ENCODE data around the gene SOX6.
"Not testable (repeated sequence)": the region's sequence is repeated elsewhere in the genome, so short reads cannot be mapped to it uniquely, and the experiment has no call there.

Gene SOX6

DNA sequence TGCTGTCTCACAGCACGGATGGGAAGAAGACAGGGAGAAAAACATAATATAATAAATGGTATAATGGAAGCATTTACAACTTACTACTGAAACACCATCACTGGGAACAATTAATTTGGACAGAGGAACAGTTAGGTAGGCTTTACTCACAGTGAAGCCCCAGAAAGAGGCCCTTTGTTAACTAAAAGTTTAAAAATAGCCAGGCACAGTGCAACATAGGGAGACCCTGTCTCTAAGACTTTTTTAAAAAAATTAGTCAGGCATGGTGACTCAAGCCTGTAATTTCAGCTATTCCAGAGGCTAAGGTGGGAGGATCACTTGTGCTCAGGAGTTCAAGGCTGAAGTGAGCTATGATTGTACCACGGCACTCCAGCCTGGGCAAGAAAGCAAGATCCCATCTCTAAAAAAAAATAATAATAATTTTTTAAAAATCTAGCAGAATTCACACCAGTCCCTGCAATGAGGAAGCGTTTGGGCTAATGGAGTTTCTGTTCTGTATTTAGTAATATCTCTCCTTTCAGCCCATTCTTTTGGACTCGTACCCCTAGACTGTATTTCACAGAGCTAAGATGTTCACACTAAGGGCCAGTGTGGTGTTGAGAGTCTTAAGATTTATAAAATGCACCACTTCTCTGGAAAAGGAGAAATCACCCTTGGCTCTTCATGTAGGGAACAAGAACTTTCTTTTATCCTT is 275.5 kb downstream of the SOX6 start:
- 86% methylated on average over 1 of the region's 4 CpGs for WGBS
- no peaks in the 10 kb centered on the region for H3K27me3 ChIP-seq (ENCODE audit: insufficient read depth, low read length)
- no peak overlapping the region for H3K4me3 ChIP-seq (ENCODE audit: low read length)
- no peak overlapping the region for H3K9ac ChIP-seq (ENCODE audit: low read depth, low read length)
- H3K9me3 ChIP-seq (ENCODE audit: insufficient read depth, low read depth, low read length), result no peaks in the 10 kb centered on the region; the same call in 1 of the 2 replicates
- H3K4me1 ChIP-seq (ENCODE audit: insufficient read depth, low read length), result no peaks in the 10 kb centered on the region
- H3K36me3 ChIP-seq (ENCODE audit: insufficient read depth, low read length), result no peaks in the 10 kb centered on the region
- H3K27ac ChIP-seq (ENCODE audit: low read depth, low read length), result no peak overlapping the region

DNA sequence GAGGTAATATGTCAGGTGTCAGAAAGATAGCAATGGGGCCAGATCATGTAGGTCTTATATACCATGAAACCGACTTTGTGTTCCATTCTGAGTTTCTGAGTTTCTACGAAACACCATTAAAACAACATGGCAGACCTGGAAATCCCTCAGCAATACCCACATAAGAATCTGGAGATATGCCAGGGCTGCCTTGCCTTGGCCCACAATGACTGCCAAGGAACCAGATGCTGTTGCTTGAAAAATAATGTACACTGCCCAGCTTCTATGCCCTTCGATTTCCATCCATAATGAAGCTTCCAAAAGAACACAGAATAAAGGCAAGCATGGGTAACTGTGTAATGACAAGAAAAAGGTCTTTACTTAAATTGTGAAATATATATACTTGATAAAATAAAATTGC is 277.4 kb downstream of the SOX6 start:
- H3K9ac ChIP-seq (ENCODE audit: low read depth, low read length), result no peak overlapping the region
- no peaks in the 10 kb centered on the region for H3K27me3 ChIP-seq (ENCODE audit: insufficient read depth, low read length)
- WGBS, result 97% methylated on average over 3 of the region's 3 CpGs
- H3K4me1 ChIP-seq (ENCODE audit: insufficient read depth, low read length), result no peaks in the 10 kb centered on the region
- no peaks in the 10 kb centered on the region; the same call in 1 of the 2 replicates for H3K9me3 ChIP-seq (ENCODE audit: insufficient read depth, low read depth, low read length)
- no peaks in the 10 kb centered on the region for H3K36me3 ChIP-seq (ENCODE audit: insufficient read depth, low read length)
- H3K4me3 ChIP-seq (ENCODE audit: low read length), result no peak overlapping the region
- no peak overlapping the region for H3K27ac ChIP-seq (ENCODE audit: low read depth, low read length)

DNA sequence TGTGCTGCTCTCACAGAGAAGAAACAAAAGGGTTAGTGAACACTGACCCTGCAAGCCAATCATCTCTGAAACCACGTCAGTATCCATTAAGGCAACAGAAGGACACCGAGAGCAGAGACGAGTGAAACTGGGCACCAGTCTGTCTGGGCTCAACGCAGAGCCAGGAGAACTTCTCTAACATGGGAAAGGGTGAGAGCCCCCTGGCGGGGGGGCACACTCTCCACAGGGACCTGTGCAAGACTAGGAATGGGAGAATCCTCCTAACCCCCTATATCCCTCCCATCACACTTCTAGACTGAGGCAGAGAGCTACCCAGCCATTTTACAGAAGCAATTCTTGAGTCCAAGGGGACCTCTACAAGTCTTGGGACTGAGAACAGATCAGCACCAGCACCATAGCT is 285.8 kb downstream of the SOX6 start:
- H3K4me1 ChIP-seq (ENCODE audit: insufficient read depth, low read length), result no peaks in the 10 kb centered on the region
- no peaks in the 10 kb centered on the region; the same call in 1 of the 2 replicates for H3K27me3 ChIP-seq (ENCODE audit: insufficient read depth, low read length)
- WGBS, result 83% methylated on average over 5 of the region's 5 CpGs
- no peak overlapping the region for H3K9ac ChIP-seq (ENCODE audit: low read depth, low read length)
- no peak overlapping the region for H3K4me3 ChIP-seq (ENCODE audit: low read length)
- H3K9me3 ChIP-seq (ENCODE audit: insufficient read depth, low read depth, low read length), result no peaks in the 10 kb centered on the region
- no peak overlapping the region for H3K27ac ChIP-seq (ENCODE audit: low read depth, low read length)
- no peaks in the 10 kb centered on the region for H3K36me3 ChIP-seq (ENCODE audit: insufficient read depth, low read length)

DNA sequence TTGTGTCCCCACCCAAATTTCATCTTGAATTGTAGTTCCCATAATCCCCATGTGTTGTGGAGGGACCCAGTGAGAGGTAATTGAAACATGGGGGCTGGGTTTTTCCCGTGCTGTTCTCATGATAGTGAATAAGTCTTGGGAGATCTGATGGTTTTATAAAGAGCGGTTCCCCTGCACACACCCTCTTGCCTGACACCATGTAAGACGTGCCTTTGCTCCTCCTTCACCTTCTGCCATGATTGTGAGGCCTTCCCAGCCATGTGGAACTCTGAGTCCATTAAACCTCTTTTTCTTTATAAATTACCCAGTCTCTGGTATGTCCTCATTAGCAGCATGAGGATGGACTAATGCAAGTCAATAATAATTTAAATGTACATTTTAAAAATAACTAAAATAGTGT is 289.1 kb downstream of the SOX6 start:
- not testable (repeated sequence) for H3K9ac ChIP-seq (ENCODE audit: low read depth, low read length); H3K4me1 ChIP-seq (ENCODE audit: insufficient read depth, low read length); H3K27me3 ChIP-seq (ENCODE audit: insufficient read depth, low read length); H3K27ac ChIP-seq (ENCODE audit: low read depth, low read length); H3K4me3 ChIP-seq (ENCODE audit: low read length); H3K9me3 ChIP-seq (ENCODE audit: insufficient read depth, low read depth, low read length); H3K36me3 ChIP-seq (ENCODE audit: insufficient read depth, low read length)
- 92% methylated on average over 3 of the region's 3 CpGs for WGBS

DNA sequence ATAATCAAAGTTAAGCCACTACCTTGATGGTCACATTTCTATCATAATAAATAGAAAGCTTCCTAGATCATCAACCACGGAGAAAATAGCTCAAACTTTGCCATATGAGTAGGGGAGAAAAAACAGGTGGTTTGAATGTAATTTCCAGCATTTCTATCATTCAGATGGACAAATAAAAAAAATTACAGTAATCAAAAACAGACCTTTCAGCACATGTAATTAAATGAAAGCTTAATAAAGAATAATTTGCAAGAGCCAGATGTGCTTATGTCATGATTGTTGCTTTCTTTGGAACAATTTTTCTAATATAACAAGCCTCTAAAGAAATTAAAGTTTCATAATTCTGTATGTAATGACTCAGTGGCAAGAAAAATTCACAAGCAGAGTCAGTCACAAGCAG is 297.0 kb downstream of the SOX6 start:
- Histone ChIP-seq H3K4me1 (ENCODE audit: insufficient read depth, low read length) (no peaks in the 10 kb centered on the region), H3K9ac (ENCODE audit: low read depth, low read length) (no peak overlapping the region), H3K4me3 (ENCODE audit: low read length) (no peak overlapping the region), H3K9me3 (ENCODE audit: insufficient read depth, low read depth, low read length) (no peaks in the 10 kb centered on the region), H3K27me3 (ENCODE audit: insufficient read depth, low read length) (no peaks in the 10 kb centered on the region), H3K27ac (ENCODE audit: low read depth, low read length) (no peak overlapping the region), H3K36me3 (ENCODE audit: insufficient read depth, low read length) (no peaks in the 10 kb centered on the region)
- WGBS, result no CpG with 5 or more reads among the region's 1 CpG

DNA sequence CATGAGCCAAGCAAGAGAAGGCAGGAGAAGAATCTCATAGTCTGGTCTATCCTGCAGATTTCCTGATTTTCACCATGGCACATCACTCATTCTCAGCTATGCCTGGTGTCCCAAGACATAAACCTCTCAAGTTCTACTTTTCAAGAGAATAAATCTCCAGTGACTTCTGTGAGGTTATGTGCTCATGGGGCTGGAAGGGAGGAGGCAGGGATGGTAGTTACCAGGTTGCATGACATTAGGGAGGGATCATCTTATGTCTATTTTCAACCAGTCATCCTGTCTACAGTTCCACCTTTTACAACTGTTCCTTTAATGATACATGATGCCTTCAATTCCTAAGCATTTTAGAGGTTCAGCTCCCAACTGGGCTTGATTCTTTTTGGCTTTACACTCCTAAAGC is 297.7 kb downstream of the SOX6 start:
- no peak overlapping the region for H3K27ac ChIP-seq (ENCODE audit: low read depth, low read length)
- H3K9ac ChIP-seq (ENCODE audit: low read depth, low read length), result no peak overlapping the region
- H3K9me3 ChIP-seq (ENCODE audit: insufficient read depth, low read depth, low read length), result no peaks in the 10 kb centered on the region
- no peak overlapping the region for H3K4me3 ChIP-seq (ENCODE audit: low read length)
- H3K4me1 ChIP-seq (ENCODE audit: insufficient read depth, low read length), result no peaks in the 10 kb centered on the region
- no peaks in the 10 kb centered on the region for H3K27me3 ChIP-seq (ENCODE audit: insufficient read depth, low read length)
- no peaks in the 10 kb centered on the region for H3K36me3 ChIP-seq (ENCODE audit: insufficient read depth, low read length)

DNA sequence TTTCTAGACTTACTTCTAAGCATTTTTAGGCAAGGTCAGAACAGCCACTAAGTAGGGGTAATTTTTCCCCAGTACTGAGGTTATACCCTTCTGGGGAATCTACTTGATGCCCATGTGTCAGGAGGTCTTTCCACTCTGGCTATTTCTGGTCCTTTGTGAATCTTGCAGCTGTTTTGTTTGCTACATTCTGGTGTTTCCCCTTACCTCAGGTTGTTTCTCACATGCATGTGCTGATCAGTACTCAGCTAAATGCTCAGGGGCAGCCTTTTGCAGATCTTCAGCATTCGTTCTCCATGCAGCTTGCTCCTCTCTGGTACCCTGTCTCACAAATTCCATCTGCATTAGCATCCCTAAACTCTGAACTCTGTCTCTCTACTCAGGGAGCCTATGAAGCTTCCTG is 303.6 kb downstream of the SOX6 start:
- H3K9ac ChIP-seq (ENCODE audit: low read depth, low read length), result no peak overlapping the region
- WGBS, result 85% methylated on average over 1 of the region's 1 CpG
- H3K4me1 ChIP-seq (ENCODE audit: insufficient read depth, low read length), result peaks cover 12% of the 10 kb centered on the region
- no peaks in the 10 kb centered on the region for H3K9me3 ChIP-seq (ENCODE audit: insufficient read depth, low read depth, low read length)
- no peaks in the 10 kb centered on the region for H3K27me3 ChIP-seq (ENCODE audit: insufficient read depth, low read length)
- H3K4me3 ChIP-seq (ENCODE audit: low read length), result no peak overlapping the region
- no peaks in the 10 kb centered on the region for H3K36me3 ChIP-seq (ENCODE audit: insufficient read depth, low read length)
- H3K27ac ChIP-seq (ENCODE audit: low read depth, low read length), result no peak overlapping the region

DNA sequence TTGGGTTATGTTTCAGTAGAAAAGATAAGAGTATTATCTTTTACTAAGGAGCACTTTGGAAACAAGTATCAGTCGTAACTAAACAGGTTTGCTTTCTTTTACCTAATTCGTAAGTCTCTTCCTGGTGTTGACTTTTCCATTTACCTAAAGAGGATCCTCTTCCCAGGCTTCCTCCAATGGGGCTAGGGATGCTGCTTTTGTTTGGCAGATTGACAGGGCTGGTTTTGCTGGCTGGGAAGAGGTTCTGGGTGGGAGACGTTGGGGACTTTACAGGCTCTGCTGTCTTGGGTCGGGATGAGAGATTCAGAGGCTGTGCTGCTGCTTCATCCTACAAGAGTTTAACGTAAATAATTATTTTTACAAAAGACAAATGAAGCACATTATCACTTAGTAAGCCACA is 306.7 kb downstream of the SOX6 start:
- Histone ChIP-seq H3K9ac (ENCODE audit: low read depth, low read length) (no peak overlapping the region), H3K4me1 (ENCODE audit: insufficient read depth, low read length) (peaks cover 25% of the 10 kb centered on the region), H3K27ac (ENCODE audit: low read depth, low read length) (no peak overlapping the region), H3K4me3 (ENCODE audit: low read length) (no peak overlapping the region), H3K9me3 (ENCODE audit: insufficient read depth, low read depth, low read length) (no peaks in the 10 kb centered on the region), H3K27me3 (ENCODE audit: insufficient read depth, low read length) (no peaks in the 10 kb centered on the region), H3K36me3 (ENCODE audit: insufficient read depth, low read length) (no peaks in the 10 kb centered on the region)
- 31% methylated on average over 5 of the region's 5 CpGs for WGBS

DNA sequence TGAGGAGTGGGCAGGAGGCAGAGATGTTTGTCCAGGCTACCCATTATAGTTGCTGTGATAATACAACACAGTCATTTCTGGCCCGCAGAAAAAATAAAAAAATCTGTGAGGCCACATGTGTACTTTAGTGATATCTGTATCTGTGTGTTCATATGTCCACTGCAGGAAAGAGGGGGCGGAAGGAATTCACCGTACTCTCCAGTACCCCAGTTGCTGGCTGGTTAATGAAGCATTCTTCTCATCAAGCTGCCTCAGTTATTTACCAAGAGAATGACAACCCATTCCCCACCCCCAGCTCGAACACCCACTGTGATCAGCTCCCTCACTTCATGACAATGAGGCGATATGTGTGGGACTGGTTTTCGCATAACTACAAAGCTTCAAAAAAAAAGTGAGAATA is 309.3 kb downstream of the SOX6 start:
- Histone ChIP-seq H3K4me1 (ENCODE audit: insufficient read depth, low read length) (peaks cover 25% of the 10 kb centered on the region), H3K36me3 (ENCODE audit: insufficient read depth, low read length) (no peaks in the 10 kb centered on the region), H3K27me3 (ENCODE audit: insufficient read depth, low read length) (no peaks in the 10 kb centered on the region), H3K27ac (ENCODE audit: low read depth, low read length) (no peak overlapping the region), H3K4me3 (ENCODE audit: low read length) (no peak overlapping the region; the same call in 1 of the 2 replicates), H3K9me3 (ENCODE audit: insufficient read depth, low read depth, low read length) (no peaks in the 10 kb centered on the region), H3K9ac (ENCODE audit: low read depth, low read length) (no peak overlapping the region)
- 72% methylated on average over 3 of the region's 6 CpGs for WGBS

DNA sequence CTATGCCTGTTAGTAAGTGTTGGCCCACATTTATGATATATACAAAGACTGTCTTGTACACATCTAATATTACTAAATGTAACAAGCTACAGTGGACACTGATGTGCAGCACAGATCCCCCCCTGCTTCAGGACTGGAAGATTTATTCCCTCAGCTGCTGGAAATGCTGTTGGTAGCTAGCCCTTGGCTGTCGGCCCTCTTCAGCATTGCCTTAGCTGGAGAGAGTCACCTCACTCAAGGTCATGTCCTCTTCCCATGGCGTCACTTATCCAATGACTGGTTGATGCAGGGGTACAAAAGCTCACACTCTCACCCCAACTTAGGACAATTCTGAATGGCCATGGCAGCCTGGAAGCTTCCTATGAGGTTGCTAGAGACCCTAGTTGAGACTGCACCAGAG is 312.7 kb downstream of the SOX6 start:
- H3K27me3 ChIP-seq (ENCODE audit: insufficient read depth, low read length), result no peaks in the 10 kb centered on the region
- WGBS, result 94% methylated on average over 2 of the region's 2 CpGs
- no peaks in the 10 kb centered on the region for H3K36me3 ChIP-seq (ENCODE audit: insufficient read depth, low read length)
- no peak overlapping the region for H3K9ac ChIP-seq (ENCODE audit: low read depth, low read length)
- H3K4me1 ChIP-seq (ENCODE audit: insufficient read depth, low read length), result peaks cover 13% of the 10 kb centered on the region
- no peak overlapping the region for H3K4me3 ChIP-seq (ENCODE audit: low read length)
- no peaks in the 10 kb centered on the region for H3K9me3 ChIP-seq (ENCODE audit: insufficient read depth, low read depth, low read length)
- H3K27ac ChIP-seq (ENCODE audit: low read depth, low read length), result no peak overlapping the region

DNA sequence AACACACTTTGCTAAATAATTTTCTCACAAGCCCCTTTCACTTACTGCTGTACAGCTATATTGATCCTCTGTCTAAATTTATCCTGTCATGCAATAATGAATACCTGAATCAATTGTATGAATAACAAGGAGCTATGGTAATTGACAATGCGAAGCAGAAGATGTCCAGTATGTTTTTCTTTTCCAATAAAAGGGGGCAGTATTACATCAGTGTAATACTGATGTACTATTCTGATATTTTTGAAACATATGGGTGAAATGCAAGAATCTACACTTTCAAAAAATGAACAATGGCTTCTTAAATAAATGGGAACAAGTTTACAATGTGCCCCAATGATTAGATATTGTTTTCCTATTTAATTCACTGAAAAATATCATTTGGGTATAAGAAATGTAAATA is 315.1 kb downstream of the SOX6 start:
- Histone ChIP-seq H3K4me1 (ENCODE audit: insufficient read depth, low read length) (no peaks in the 10 kb centered on the region), H3K27me3 (ENCODE audit: insufficient read depth, low read length) (no peaks in the 10 kb centered on the region), H3K9me3 (ENCODE audit: insufficient read depth, low read depth, low read length) (no peaks in the 10 kb centered on the region), H3K4me3 (ENCODE audit: low read length) (no peak overlapping the region), H3K9ac (ENCODE audit: low read depth, low read length) (no peak overlapping the region), H3K36me3 (ENCODE audit: insufficient read depth, low read length) (no peaks in the 10 kb centered on the region), H3K27ac (ENCODE audit: low read depth, low read length) (no peak overlapping the region)
- 100% methylated on average over 1 of the region's 1 CpG for WGBS

DNA sequence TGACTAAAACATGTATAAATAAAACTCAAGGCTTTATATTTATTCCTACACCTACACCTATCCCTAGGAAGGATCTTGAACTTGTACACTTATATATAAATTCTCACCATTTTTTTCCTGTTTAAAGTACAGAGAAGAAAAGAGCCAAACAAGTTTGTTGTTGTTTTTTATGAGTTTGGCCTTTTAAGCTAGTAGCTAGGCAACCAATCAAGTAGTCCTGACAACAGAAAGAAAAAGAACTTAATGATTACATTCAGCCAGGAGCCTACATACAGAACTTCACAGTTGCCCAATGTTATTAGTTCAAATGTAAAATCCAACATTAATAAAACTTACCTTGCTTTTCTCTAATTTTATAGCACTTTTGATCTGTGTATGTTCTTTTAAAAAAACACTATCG is 316.2 kb downstream of the SOX6 start:
- Histone ChIP-seq H3K4me3 (ENCODE audit: low read length) (no peak overlapping the region), H3K27ac (ENCODE audit: low read depth, low read length) (no peak overlapping the region), H3K4me1 (ENCODE audit: insufficient read depth, low read length) (no peaks in the 10 kb centered on the region), H3K36me3 (ENCODE audit: insufficient read depth, low read length) (no peaks in the 10 kb centered on the region), H3K27me3 (ENCODE audit: insufficient read depth, low read length) (no peaks in the 10 kb centered on the region), H3K9me3 (ENCODE audit: insufficient read depth, low read depth, low read length) (no peaks in the 10 kb centered on the region), H3K9ac (ENCODE audit: low read depth, low read length) (no peak overlapping the region)
- WGBS, result no CpG with 5 or more reads among the region's 1 CpG

All from HUES64 (cell line).